GF-D8 (cell line): ENCODE data around the gene SCAPER.
"Not testable (repeated sequence)": the region's sequence is repeated elsewhere in the genome, so short reads cannot be mapped to it uniquely, and the experiment has no call there.

Source experiments
- DNase-seq: peaks from one replicate; lab custom pipeline; 2025; lab: John Stamatoyannopoulos, UW

Gene SCAPER

GRCh38 chr15:76913737-76914136 is 8.6 kb upstream of the SCAPER start:
- no peak for DNase-seq

GRCh38 chr15:76912430-76912829 is 7.3 kb upstream of the SCAPER start:
- no peak for DNase-seq

DNA sequence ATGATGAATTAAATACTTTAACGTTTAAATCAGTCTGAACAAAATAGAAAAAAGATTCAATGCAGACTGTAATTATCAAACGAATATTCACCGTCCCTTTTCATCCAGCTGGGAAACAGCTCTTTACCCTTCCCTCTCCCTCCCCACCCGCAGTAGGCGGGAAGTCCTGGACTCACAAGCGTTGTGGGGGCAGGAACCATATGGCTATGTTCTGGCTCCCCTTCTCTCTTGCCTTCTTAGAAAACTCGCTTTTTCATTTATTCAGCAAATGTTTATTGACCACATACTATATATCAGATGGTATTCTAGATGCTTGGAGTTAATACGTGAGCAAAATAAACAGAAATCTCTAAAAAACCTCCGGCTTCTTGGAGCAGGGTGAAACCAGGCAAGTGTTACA is 715 bp upstream of the SCAPER start:
- DNase-seq: peak; percentile 54

GRCh38 chr15:76904461-76905012 is 603 bp downstream of the SCAPER start:
- DNase-seq: no peak

- DNase-seq: peak; percentile 44
These were observed 1.9 kb downstream of the SCAPER start for GRCh38 chr15:76903251-76903681.

DNA sequence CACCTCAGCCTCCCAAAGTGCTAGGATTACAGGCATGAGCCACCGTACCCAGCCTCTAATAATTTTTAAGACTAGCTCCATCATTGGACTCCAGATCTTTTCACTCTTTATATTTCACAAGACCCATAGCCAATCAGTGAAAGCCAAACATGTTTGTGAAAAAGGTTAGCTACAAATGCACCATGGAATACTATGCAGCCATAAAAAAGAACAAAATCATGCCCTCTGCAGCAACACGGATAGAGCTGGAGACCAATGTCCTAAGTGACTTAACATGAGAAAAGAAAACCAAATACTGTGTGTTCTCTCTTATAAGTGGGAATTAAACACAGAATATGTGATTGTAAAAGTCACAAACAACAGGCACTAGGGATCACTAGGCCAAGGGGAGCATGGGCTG is 3.2 kb downstream of the SCAPER start:
- DNase-seq: no peak

GRCh38 chr15:76899931-76900310 is 5.2 kb downstream of the SCAPER start:
- not testable (repeated sequence) for DNase-seq

DNA sequence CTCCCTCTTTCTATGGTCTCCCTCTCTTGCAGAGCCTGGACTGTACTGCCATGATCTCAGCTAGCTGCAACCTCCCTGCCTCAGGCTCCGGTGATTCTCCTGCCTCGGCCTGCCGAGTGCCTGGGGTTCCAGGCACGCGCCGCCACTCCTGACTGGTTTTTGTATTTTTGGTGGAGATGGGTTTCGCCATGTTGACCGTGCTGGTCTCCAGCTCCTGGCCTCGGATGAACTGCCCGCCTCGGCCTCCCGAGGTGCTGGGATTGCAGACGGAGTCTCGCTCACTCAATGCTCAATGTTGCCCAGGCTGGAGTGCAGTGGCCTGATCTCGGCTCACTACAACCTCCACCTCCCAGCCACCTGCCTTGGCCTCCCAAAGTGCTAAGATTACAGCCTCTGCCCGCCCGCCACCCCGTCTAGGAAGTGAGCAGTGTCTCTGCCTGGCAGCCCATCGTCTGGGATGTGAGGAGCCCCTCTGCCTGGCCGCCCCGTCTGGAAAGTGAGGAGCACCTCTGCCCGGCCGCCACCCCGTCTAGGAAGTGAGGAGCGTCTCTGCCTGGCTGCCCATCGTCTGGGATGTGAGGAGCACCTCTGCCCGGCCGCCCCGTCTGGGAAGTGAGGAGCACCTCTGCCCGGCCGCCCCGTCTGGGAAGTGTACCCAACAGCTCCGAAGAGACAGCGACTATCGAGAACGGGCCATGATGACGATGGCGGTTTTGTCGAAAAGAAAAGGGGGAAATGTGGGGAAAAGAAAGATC is 5.8 kb downstream of the SCAPER start:
- DNase-seq: not testable (repeated sequence)

- DNase-seq: no peak
These were observed 7.0 kb downstream of the SCAPER start for GRCh38 chr15:76898102-76898501.

- DNase-seq: no peak
These were observed 11.0 kb downstream of the SCAPER start for GRCh38 chr15:76894174-76894573.

DNA sequence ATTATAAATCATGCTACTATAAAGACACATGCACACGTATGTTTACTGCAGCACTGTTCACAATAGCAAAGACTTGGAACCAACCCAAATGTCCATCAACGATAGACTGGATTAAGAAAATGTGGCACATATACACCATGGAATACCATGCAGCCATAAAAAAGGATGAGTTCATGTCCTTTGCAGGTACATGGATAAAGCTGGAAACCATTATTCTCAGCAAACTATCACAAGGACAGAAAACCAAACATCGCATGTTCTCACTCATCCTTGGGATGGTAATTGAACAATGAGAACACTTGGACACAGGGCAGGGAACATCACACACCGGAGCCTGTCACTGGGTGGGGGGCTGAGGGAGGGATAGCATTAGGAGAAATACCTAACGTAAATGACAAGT is 12.3 kb downstream of the SCAPER start:
- not testable (repeated sequence) for DNase-seq

DNA sequence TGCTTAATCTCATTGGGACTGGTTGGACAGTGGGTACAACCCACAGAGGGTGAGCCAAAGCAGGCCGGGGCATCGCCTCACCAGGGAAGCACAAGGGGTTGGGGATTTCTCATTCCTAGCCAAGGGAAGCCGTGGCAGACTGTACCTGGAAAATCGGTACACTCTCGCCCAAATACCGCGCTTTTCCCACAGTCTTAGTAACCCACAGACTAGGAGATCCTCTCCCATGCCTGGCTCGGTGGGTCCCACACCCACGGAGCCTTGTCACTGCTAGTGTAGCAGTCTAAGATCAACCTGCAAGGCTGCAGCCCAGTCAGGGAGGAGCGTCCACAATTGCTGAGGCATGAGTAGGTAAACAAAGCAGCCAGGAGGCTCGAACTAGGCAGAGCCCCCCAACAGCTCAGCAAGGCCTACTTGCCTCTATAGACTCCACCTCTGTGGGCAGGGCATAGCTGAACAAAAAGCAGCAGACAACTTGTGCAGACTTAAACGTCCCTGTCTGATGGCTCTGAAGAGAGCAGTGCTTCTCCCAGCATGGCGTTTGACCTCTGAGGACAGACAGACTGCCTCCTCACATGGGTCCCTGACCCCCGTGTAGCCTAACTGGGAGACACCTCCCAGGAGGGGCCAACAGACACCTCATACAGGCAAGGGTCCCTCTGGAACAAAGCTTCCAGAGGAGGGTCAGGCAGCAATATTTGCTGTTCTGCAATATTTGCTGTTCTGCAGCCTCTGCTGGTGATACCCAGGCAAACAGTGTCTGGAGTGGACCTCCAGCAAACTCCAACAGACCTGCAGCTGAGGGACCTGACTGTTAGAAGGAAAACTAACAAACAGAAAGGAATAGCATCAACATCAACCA is 17.6 kb downstream of the SCAPER start:
- DNase-seq: not testable (repeated sequence)

DNA sequence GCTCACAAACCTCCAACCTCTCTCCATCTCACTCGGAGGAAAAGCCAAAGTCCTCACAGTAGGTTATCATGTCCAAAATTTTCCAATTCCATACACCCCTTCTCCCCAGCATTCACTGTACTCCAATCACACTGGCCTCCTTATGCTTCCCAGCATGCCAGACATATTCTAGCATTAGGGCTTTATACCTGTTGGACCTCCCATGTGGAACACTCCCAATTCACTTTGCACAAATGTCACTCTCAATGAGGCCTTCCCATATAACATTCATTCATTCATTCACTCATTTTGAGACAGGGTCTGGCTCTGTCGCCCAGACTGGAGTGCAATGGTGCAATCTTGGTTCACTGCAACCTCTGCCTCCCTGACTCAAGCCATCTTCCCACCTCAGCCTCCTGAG is 19.9 kb downstream of the SCAPER start:
- no peak for DNase-seq

- DNase-seq: no peak
These were observed 29.2 kb downstream of the SCAPER start for GRCh38 chr15:76875911-76876310.

DNA sequence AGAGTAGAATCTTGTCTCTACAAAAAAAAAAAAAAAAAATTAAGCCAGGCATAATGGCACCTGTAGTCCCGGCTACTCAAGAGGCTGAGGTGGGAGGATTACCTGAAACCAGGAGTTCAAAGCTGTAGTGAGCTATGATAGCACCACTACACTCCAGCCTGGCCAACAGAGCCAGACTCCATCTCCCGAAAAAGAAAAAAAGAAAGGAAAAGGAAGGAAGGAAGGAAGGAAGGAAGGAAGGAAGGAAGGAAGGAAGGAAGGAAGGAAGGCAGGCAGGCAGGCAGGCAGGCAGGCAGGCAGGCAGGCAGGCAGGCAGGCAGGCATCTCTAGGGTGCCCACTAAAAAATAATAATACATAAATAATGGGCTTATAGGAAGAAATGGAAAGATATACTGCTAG is 32.1 kb downstream of the SCAPER start:
- DNase-seq: not testable (repeated sequence)

- DNase-seq: no peak
These were observed 33.2 kb downstream of the SCAPER start for GRCh38 chr15:76871930-76872329.

DNA sequence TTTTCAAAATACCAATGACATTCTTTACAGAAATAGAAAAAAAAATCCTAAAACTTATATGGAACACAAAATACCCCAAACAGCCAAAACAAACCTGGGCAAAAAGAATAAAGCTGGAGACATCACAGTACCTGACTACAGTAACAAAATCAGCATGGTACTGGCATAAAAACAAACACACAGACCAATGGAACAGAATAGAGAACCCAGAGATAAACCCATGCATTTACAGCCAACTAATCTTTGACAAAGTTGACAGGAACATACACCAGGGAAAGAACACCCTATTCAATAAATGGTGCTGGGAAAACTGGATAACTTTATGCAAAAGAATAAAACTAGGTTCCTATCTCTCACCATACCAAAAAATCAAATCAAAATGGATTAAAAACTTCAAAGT is 36.4 kb downstream of the SCAPER start:
- no peak for DNase-seq

DNA sequence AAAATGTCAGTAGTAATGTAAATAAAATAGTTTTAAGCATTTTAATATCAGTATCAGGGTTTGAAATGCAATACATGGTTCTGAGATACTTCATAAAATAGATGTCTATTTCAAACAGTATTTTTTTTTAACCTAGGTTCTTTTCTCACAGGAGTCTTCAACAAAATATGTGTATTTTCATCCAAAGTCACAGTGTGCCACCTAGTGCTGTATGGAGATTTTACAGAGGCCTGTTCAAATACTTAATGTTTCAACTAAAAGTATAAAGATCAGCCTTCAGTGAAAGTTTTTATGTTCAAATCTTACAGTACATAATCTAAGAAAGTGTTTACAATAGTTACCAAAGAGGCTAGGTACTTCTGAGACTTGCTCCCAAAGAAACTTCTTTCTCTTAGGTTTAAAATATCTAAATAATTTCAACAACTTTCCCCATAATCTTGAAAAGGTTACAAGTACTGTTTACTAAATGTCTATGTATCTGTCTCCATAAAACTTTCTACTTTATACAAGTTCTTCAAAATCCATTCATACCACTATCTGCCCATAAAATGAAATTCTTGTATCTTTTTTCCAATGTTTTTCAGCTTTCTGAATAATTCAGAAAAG is 38.3 kb downstream of the SCAPER start:
- DNase-seq: no peak

GRCh38 chr15:76866008-76866407 is 39.1 kb downstream of the SCAPER start:
- DNase-seq: no peak

GRCh38 chr15:76865548-76865991 is 39.6 kb downstream of the SCAPER start:
- DNase-seq: no peak

DNA sequence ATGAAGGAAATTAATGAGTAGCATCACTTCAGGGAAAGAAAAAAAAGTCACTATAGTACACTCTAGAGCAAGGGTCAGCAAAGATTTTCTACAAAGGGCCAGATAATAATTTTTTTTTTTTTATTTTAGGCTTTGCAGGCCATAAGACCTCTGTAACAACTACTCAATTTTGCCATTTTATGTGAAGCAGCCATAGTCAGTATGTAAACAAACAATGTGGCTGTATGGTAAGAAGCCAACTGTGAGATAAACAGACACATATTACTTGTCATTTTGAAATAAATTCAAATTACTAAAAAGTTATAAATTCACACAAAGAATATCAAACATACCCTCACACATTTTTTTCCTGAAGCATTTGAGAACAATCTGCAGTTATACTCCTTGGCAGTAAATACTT is 40.6 kb downstream of the SCAPER start:
- no peak for DNase-seq

- DNase-seq: no peak
These were observed 41.4 kb downstream of the SCAPER start for GRCh38 chr15:76863693-76864092.
